Stimulated activated naive CD8-positive, alpha-beta T cell treated with anti-CD3 and anti-CD28 coated beads, Interleukin-15, Interleukin-2, amounts not matched to agents 100 ng/mL and 50 ng/mL, for 24 hours (primary cell): ENCODE data around the gene FST.

ENCODE experiments used
- H3K27ac Mint-ChIP-seq: one replicate; pipeline ENCODE4 v1.8.0; 2021; ENCODE audit warnings: mild to moderate bottlenecking, mixed read lengths
- H3K27me3 Mint-ChIP-seq: one replicate; pipeline ENCODE4 v1.8.0; 2021; ENCODE audit warnings: mixed read lengths
- H3K36me3 Mint-ChIP-seq: one replicate; pipeline ENCODE4 v1.8.0; 2021; ENCODE audit warnings: low read depth, mixed read lengths
- H3K4me1 Mint-ChIP-seq: one replicate; pipeline ENCODE4 v1.8.0; 2021; ENCODE audit warnings: low read depth, mixed read lengths
- H3K4me3 Mint-ChIP-seq: one replicate; pipeline ENCODE4 v1.8.0; 2021; ENCODE audit warnings: mild to moderate bottlenecking, mixed read lengths
- H3K9me3 Mint-ChIP-seq: one replicate; pipeline ENCODE4 v1.8.0; 2021; ENCODE audit warnings: mixed read lengths

Gene FST

DNA sequence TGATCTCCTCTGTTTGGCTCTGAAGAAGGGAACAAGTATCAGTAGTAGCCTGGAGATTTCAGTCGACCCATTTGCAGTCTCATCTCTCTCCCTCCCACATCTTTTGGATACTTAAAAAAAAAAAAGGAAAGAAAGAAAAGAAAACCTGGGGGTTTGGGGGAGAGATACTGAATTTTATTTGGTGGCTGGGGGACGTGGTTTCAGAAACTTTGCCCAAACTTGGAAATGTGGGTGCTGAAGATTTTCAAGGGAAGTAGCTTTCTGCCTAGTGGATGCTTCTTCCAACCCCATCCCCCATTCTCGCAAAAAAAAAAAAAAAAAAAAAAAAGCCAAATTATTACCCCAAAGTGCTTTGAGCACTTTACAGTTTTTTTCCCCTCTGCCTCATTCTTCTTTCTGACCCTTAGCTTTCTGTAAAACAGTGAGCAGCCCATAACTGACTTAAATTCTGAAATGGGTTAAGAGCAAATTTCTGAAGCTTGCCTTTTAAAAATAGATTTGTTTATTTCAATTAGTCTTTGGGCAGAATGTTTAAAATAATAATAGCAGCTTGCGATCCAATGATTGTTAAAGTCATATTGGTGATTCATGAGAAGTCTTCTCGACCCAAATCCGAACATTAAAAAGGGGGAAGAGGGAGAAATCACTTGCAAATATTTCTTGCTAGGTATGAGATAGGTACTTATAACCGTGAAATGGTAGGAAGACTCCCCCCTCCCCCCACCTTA, 894 bp downstream of the FST start:
- Mint-ChIP-seq H3K27me3 (peaks cover 71% of the 10 kb centered on the region), H3K4me3 (peak overlapping the region; percentile 84), H3K4me1 (peaks cover 34% of the 10 kb centered on the region), H3K36me3 (no peaks in the 10 kb centered on the region), H3K27ac (no peak overlapping the region), H3K9me3 (no peaks in the 10 kb centered on the region)

DNA sequence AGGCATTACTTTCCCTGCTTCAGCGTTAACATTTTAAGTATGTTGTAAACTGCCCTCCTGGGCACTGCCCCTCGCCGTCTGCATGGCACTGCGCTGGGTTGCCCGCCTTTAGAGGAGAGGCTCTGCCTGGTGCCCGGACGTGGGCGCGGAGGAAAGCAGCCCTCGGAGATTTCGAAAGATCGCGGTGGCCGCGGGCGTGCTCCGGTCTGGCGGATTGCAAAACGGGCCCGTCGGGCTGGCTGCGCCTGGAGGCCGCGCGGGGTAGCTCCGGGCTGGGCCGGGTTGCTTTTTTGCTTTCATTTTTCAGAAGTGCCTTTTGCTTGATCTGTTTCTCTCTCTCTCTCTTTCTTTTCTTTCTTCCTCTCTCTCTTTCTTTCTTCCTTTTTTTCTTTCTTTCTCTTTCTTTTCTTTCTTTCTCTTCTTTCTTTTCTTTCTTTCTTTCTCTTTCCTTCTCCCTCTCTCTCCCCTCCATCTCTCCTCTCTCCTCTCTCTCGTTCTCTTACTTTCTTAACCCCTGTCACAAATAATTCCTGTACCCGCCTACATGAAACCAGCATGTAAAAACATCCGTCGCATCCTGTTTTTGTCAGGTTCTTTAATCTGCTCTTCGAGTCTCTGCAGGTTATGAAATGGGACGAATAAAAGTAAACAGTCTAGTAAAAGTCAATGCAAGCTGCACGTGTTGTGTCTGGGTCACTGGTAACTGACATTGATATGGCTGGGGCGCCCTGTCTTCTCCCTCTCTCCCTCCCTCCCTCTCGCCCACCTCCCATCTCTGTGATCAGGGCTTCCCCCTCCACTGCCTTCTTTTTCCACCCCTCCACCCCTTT, 1.7 kb downstream of the FST start:
- peak overlapping the region; percentile 84 for H3K4me3 Mint-ChIP-seq
- peak overlapping the region; percentile 46 for H3K27ac Mint-ChIP-seq
- H3K9me3 Mint-ChIP-seq, result no peaks in the 10 kb centered on the region
- H3K4me1 Mint-ChIP-seq, result peaks cover 34% of the 10 kb centered on the region
- H3K36me3 Mint-ChIP-seq, result no peaks in the 10 kb centered on the region
- peaks cover 67% of the 10 kb centered on the region for H3K27me3 Mint-ChIP-seq

DNA sequence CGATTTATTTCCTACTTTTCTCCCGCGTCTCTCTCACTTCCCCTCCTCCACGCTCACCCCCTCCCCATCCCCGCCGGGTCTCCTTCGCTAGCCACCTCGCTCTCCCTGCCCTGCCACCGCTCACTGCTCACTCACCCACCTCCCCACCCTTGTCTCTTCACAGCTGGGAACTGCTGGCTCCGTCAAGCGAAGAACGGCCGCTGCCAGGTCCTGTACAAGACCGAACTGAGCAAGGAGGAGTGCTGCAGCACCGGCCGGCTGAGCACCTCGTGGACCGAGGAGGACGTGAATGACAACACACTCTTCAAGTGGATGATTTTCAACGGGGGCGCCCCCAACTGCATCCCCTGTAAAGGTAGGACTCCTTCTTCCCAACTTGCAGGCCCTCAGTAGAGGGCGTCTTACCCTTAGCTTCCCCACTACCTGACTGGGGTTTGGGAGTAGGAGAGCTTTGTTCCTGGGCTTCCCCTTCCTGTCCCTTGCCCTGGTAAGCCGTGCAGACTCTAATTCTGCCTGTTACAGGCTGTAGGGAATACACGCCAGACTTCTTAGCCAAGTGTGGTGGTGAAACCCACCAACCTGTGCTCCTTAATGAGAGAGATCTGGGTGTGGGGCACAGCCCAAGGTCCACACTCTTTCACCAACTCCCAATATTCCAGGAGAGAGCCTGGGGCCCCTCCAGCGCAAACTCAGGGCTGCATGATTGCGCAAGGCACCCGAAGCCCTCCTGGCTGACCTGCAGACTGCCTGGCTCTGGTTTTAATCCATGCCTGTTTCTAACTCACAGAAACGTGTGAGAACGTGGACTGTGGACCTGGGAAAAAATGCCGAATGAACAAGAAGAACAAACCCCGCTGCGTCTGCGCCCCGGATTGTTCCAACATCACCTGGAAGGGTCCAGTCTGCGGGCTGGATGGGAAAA, 2.5 kb downstream of the FST start:
- Mint-ChIP-seq H3K4me1 (peaks cover 34% of the 10 kb centered on the region), H3K27ac (no peak overlapping the region), H3K4me3 (peak overlapping the region; percentile 84), H3K27me3 (peaks cover 61% of the 10 kb centered on the region), H3K36me3 (no peaks in the 10 kb centered on the region), H3K9me3 (no peaks in the 10 kb centered on the region)

DNA sequence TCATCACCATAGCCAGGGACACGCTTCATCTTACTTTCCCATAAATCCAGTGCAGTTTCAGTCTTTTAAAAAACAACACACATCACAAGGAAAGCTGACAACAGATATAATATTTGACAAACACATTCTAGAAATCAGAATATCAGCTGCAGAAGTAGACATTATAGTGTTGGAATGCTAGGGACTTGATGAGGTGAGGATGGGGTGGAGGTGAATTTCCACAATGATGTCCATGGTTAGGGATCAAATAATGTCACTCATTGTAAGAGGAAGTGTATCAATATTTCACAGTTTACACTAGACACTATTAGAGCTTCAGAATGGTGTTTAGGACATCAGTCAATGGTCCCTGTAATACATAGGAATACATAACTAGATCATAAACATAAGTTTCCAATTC, 7.0 kb downstream of the FST start:
- Mint-ChIP-seq H3K4me1 (peaks cover 7% of the 10 kb centered on the region), H3K27me3 (peaks cover 55% of the 10 kb centered on the region), H3K27ac (no peak overlapping the region), H3K9me3 (no peaks in the 10 kb centered on the region), H3K4me3 (no peak overlapping the region), H3K36me3 (no peaks in the 10 kb centered on the region)

DNA sequence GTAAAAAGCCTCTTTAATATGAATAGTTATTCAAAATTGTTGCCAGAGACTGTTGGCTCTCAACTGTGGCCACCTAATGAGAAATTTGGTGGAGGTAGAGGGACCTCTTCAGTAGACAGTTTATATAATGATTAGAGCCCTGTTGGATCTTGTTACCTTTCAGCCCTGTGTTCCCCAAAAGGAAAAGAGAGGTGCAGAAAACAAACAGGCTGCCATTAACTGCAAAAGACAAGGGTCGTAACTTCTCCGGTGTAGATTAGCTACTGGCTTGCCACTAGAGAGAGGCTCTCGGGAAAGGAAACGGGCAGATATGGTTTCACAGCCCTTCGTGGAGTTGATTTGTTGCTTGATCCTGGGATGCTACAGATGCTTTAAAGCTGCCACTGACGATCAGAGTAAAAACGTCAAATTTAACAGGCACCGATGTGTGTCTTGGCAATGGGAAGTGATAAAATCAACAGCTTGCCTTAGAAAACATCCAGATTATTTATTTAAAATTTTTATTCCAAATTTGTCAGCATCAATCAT, 7.8 kb downstream of the FST start:
- no peaks in the 10 kb centered on the region for H3K9me3 Mint-ChIP-seq
- no peak overlapping the region for H3K27ac Mint-ChIP-seq
- H3K27me3 Mint-ChIP-seq, result peaks cover 53% of the 10 kb centered on the region
- H3K4me1 Mint-ChIP-seq, result no peaks in the 10 kb centered on the region
- H3K36me3 Mint-ChIP-seq, result no peaks in the 10 kb centered on the region
- no peak overlapping the region for H3K4me3 Mint-ChIP-seq

DNA sequence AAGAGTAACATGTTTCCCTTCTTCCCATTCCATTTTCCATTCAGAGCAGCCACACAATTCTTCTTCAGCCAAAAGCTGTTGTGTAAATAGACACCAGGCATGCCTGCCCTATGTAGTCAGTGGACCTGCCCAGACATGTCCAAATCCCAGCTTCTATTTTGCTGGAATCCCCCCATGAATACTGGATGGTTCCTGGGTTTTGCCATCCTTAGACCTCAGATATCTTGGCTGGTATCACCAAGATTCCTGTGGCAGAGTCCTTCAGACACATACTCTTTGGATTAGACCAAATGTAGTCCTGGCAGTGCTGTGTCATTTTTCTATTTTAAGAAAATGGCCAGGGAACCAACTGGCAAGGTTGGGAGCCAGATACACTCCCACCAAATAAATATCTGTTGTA, 10.3 kb downstream of the FST start:
- Mint-ChIP-seq H3K9me3 (peaks cover 3% of the 10 kb centered on the region), H3K36me3 (no peaks in the 10 kb centered on the region), H3K27me3 (peaks cover 45% of the 10 kb centered on the region), H3K4me3 (no peak overlapping the region), H3K27ac (no peak overlapping the region), H3K4me1 (no peaks in the 10 kb centered on the region)

DNA sequence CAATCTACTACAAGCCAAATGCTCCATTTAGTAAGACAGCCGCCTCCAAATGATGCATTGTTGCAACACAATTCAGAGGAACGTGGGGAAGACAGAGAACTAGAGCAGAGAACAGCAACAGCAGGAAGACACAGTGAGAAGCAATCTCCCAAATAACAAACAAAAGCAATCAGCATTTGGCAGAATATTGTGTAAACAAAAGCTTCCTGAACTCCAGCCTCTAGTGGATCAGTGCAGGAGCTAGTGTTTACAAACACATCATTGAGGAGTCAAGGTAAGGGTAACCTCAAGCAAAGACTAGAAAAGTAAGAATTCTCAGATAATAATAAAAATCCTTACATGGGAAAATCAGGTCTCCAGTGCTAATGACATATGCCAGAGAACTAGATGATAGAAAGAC, 20.6 kb downstream of the FST start:
- Mint-ChIP-seq H3K4me3 (no peak overlapping the region), H3K4me1 (no peaks in the 10 kb centered on the region), H3K27me3 (peaks cover 20% of the 10 kb centered on the region), H3K36me3 (no peaks in the 10 kb centered on the region), H3K27ac (no peak overlapping the region), H3K9me3 (no peaks in the 10 kb centered on the region)

DNA sequence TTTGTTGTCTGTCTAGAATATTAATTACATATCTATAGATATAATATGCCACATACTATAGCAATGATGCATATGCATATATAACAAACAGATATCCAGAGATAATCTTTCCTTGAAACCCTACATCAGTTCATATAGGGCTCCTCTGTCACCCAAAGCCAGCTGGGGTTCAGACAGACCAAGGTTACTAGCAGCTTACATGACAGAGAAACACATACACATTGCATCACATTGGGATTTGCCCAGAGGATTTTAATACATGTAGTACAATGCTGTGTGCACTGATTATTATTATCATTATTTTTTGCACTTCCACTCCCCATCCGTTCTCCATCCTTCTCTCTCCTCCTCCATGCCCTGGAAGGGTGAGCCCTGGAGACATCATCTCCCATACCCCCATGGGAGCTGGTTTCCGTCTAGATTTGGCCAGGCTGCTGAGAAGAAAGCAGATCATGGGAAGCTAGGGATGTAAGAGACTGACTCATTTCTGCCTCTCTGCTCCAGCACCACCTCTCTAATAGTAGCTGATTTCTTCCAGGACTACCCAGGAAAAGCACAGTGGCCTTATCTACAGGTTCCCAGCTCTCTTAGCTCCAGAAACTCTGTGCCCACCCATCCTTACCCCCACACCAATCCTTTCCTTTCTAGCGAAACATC, 23.3 kb downstream of the FST start:
- Mint-ChIP-seq H3K36me3 (no peaks in the 10 kb centered on the region), H3K4me1 (no peaks in the 10 kb centered on the region), H3K9me3 (peaks cover 2% of the 10 kb centered on the region), H3K27me3 (peaks cover 15% of the 10 kb centered on the region), H3K4me3 (no peak overlapping the region), H3K27ac (no peak overlapping the region)

DNA sequence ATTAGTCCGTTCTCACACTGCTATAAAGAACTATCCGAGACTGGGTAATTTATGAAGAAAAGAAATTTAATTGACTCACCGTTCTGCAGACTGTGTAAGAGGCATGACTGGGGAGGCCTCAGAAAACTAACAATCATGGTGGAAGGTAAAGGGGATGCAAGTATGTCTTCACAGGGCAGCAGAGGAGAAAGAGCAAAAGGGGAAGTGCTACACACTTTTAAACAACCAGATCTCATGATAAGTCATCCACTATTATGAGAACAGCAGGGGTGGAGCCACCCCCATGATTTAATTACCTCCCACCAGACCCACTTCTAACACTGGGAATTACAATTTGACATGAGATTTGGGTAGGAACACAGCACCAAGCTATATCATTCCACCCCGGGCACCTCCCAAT, 26.6 kb downstream of the FST start:
- no peak overlapping the region for H3K27ac Mint-ChIP-seq
- peaks cover 22% of the 10 kb centered on the region for H3K9me3 Mint-ChIP-seq
- H3K27me3 Mint-ChIP-seq, result peaks cover 17% of the 10 kb centered on the region
- H3K4me1 Mint-ChIP-seq, result no peaks in the 10 kb centered on the region
- H3K4me3 Mint-ChIP-seq, result no peak overlapping the region
- no peaks in the 10 kb centered on the region for H3K36me3 Mint-ChIP-seq

DNA sequence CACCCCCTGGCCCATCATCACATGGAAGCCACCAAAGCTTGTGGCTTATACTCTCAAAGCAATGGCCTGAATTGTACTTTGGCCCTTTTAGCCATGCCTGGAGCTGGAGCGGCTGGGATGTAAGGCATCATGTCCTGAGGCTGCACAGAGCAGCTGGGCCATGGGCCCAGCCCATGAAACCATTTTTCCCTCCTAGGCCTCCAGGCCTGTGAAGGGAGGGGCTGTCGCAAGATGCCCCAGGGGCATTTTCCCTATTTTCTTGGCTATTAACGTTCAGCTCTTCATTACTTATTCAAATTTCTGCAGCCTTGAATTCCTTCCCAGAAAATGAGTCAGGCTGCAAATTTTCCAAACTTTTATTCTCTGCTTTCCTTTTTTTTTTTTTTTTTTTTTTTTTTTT, 27.7 kb downstream of the FST start:
- no peaks in the 10 kb centered on the region for H3K36me3 Mint-ChIP-seq

DNA sequence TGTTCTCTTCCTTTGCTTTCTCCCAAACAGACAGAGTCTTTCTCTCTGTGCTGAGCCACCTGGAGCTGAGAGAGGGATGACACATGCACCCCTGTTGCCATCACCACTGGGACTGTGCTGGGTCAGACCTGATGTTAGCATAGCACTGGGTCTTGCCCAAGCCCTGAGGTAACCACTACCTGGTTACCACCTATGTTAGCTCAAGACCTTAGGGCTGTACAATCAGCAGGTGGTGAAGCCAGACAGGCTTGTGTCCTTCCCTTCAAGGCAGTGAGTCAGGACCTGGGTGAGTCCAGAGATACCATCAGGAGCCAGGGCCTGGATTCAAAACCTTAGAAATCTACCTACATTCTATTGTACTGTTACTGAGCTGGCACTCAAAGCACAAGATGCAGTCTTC, 32.1 kb downstream of the FST start:
- H3K4me1 Mint-ChIP-seq, result no peaks in the 10 kb centered on the region
- H3K36me3 Mint-ChIP-seq, result no peaks in the 10 kb centered on the region
- peaks cover 9% of the 10 kb centered on the region for H3K27me3 Mint-ChIP-seq
- no peak overlapping the region for H3K27ac Mint-ChIP-seq
- peaks cover 22% of the 10 kb centered on the region for H3K9me3 Mint-ChIP-seq
- no peak overlapping the region for H3K4me3 Mint-ChIP-seq

More for the DNA sequence above, 27.7 kb downstream of the FST start:
- Mint-ChIP-seq H3K9me3 (peaks cover 22% of the 10 kb centered on the region), H3K4me1 (no peaks in the 10 kb centered on the region), H3K4me3 (no peak overlapping the region), H3K27ac (no peak overlapping the region), H3K27me3 (peaks cover 9% of the 10 kb centered on the region)

DNA sequence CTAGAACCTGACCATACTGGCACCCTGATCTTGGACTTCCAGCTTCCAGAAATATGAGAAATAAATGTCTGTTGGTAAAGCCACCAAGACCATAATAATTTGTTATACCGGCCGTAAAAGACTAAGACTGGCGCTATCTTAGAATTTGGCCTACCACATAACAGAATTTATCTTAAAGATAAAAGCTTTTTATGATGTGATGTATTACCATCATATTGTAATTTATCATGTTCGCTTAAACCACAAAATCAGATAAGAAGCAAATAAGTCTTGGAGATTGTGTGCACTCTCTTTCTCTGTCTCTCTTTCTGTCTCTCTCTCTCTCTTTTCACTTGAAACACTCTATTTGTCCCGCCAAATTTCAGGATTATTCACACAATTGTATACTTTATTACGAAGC, 35.6 kb downstream of the FST start:
- Mint-ChIP-seq H3K27ac (no peak overlapping the region), H3K36me3 (no peaks in the 10 kb centered on the region), H3K27me3 (peaks cover 24% of the 10 kb centered on the region), H3K4me1 (no peaks in the 10 kb centered on the region), H3K9me3 (peaks cover 17% of the 10 kb centered on the region), H3K4me3 (no peak overlapping the region)

DNA sequence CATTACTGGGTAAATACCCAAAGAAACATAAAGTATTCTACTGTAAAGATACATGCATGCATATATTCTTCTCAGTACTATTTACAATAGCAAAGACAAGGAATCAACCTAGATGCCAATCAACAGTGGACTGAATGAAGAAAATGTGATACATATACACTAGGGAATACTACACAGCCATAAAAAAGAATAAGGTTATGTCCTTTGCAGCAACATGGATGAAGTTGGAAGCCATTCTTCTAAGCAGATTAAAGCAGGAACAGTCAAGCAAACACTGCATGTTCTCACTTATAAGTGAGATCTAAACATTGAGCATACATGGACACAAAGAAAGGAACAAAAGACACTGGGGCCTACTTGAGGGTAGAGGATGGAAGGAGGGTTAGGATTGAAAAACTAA, 40.4 kb downstream of the FST start:
- Mint-ChIP-seq H3K27ac (no peak overlapping the region), H3K9me3 (peaks cover 13% of the 10 kb centered on the region), H3K4me3 (no peak overlapping the region), H3K27me3 (peaks cover 24% of the 10 kb centered on the region), H3K4me1 (no peaks in the 10 kb centered on the region), H3K36me3 (no peaks in the 10 kb centered on the region)
